Uterus (tissue), 4 donors: ENCODE results near the gene TMEM63B. TPM values are rescaled to one million over a fixed set of nuclear protein-coding genes. Genes with fewer than 3 reads are reported as not detected.

Source experiments
- DNase-seq, 2 donors: peaks; one replicate each; pipeline ENCODE4 v3.0.0-alpha.2; 2019 to 2020
- H3K27ac ChIP-seq, 2 donors: fragments of 200-600 bp; sonication (generic); 1 replicate in 1 of 2; 2 replicates in 1 of 2; pipeline ENCODE4 v1.5.1; 2016 to 2018
- H3K27me3 ChIP-seq, 2 donors: fragments of 200-600 bp; sonication (generic); one replicate each; pipeline ENCODE4 v1.5.1; 2018 to 2019; ENCODE audit warnings: control low read depth in 1 of 2
- H3K36me3 ChIP-seq, 2 donors: fragments of 200-600 bp; sonication (generic); one replicate each; pipeline ENCODE4 v1.5.1; 2019; ENCODE audit warnings: control low read depth in 1 of 2
- H3K4me1 ChIP-seq, 2 donors: fragments of 200-600 bp; sonication (generic); one replicate each; pipeline ENCODE4 v1.5.1; 2018 to 2019; ENCODE audit warnings: control low read depth in 1 of 2
- H3K4me3 ChIP-seq, 2 donors: fragments of 200-600 bp; sonication (generic); 1 replicate in 1 of 2; 2 replicates in 1 of 2; pipeline ENCODE4 v1.5.1; 2018 to 2019; ENCODE audit warnings: mild to moderate bottlenecking in 1 of 2
- H3K9me3 ChIP-seq, 2 donors: fragments of 200-600 bp; sonication (generic); one replicate each; pipeline ENCODE4 v1.5.1; 2019; ENCODE audit warnings: control low read depth in 1 of 2
- CTCF ChIP-seq, 4 experiments: fragments of 200-600 bp in 2 of 4; fragments of 450-650 bp in 2 of 4; sonication (generic) in 2 of 4; IDR thresholded peaks; one replicate each; pipeline ENCODE4 v1.5.1; 2016 to 2019; ENCODE audit warnings: antibody characterized with exemption in 4 of 4, mild to moderate bottlenecking in 2 of 4, moderate library complexity in 1 of 4
- POLR2A ChIP-seq, 2 donors: fragments of 450-650 bp; IDR thresholded peaks; one replicate each; pipeline ENCODE4 v1.6.1; 2016; ENCODE audit warnings: antibody characterized with exemption in 2 of 2, mild to moderate bottlenecking in 1 of 2, moderate library complexity in 1 of 2
- intact Hi-C: fragments of 100-400 bp; cut with DNase I; formaldehyde crosslinking; loops from one replicate; pipeline ENCODE4 v1.15.1; 2023; ENCODE audit warnings: low total_unique reads
- total RNA-seq, 4 donors: library from RNA; depleted of rRNA in 3 of 4; stranded (reverse); fragments of >200 nt in 3 of 4; gene quantifications; one replicate each; pipeline versions ENCODE4 v1.1.0 to v1.2.4, GENCODE V29; 2014 to 2023
- donor health status: DM: yes; HTN: yes; CAD: no.

TMEM63B gene
- total RNA-seq, 4 donors from 2014 or later = 0.77 to 24.9 (median 15.4) TPM

- intact Hi-C loops = no loop called here
- H3K4me1 ChIP-seq = peaks cover 0 to 10% of the 10 kb centered on the region in 2 donors
Observed at GRCh38 chr6:44128020-44128917, 915 bp downstream of the TMEM63B start.

GRCh38 chr6:44129841-44130322, 2.5 kb downstream of the TMEM63B start:
- intact Hi-C loops = no loop called here
- Histone ChIP-seq H3K27me3 (no peaks in the 10 kb centered on the region), H3K4me3 (no peak overlapping the region), H3K27ac (no peak overlapping the region), H3K9me3 (no peaks in the 10 kb centered on the region), H3K4me1 (peaks cover 0 to 11% of the 10 kb centered on the region in 2 donors), H3K36me3 (no peaks in the 10 kb centered on the region)
- DNase-seq = no peak
- no peak for TF ChIP-seq POLR2A (IDR thresholded peaks at IDR 0.05)
- no peak for TF ChIP-seq CTCF (IDR thresholded peaks at IDR 0.05)

More at GRCh38 chr6:44128020-44128917, 915 bp downstream of the TMEM63B start:
- Histone ChIP-seq H3K27me3 (no peaks in the 10 kb centered on the region), H3K9me3 (no peaks in the 10 kb centered on the region), H3K4me3 (peak overlapping the region; percentile 83 to 88), H3K27ac (peak overlapping the region; percentile 79 to 94), H3K36me3 (no peaks in the 10 kb centered on the region)
- no peak for TF ChIP-seq POLR2A (IDR thresholded peaks at IDR 0.05)
- peak in 2 of 4 experiments; percentile 8 to 14 for TF ChIP-seq CTCF (IDR thresholded peaks at IDR 0.05)
- peak; percentile 34 to 47 for DNase-seq

GRCh38 chr6:44131892-44132291, 4.5 kb downstream of the TMEM63B start:
- no peaks in the 10 kb centered on the region for H3K27me3 ChIP-seq
- no peaks in the 10 kb centered on the region for H3K9me3 ChIP-seq

GRCh38 chr6:44132476-44132875, 5.1 kb downstream of the TMEM63B start:
- Histone ChIP-seq H3K27ac (no peak overlapping the region), H3K9me3 (no peaks in the 10 kb centered on the region), H3K4me1 (peaks cover 0 to 11% of the 10 kb centered on the region in 2 donors), H3K36me3 (no peaks in the 10 kb centered on the region), H3K27me3 (no peaks in the 10 kb centered on the region), H3K4me3 (no peak overlapping the region)
- TF ChIP-seq POLR2A (IDR thresholded peaks at IDR 0.05) = no peak
- TF ChIP-seq CTCF (IDR thresholded peaks at IDR 0.05) = no peak
- intact Hi-C loops = no loop called here
- DNase-seq = no peak

More at GRCh38 chr6:44131892-44132291, 4.5 kb downstream of the TMEM63B start:
- TF ChIP-seq CTCF (IDR thresholded peaks at IDR 0.05) = no peak
- TF ChIP-seq POLR2A (IDR thresholded peaks at IDR 0.05) = no peak
- H3K4me3 ChIP-seq = no peak overlapping the region
- no peak for DNase-seq
- no peak overlapping the region for H3K27ac ChIP-seq
- intact Hi-C loops = no loop called here
- H3K36me3 ChIP-seq = no peaks in the 10 kb centered on the region
- peaks cover 0 to 11% of the 10 kb centered on the region in 2 donors for H3K4me1 ChIP-seq
